MM.1S (cell line): ENCODE results near the gene MET.

ENCODE experiments used
- CTCF ChIP-seq: fragments of 300-600 bp; sonication (generic); IDR thresholded peaks from 2 replicates; pipeline ENCODE4 v1.5.1; 2016; ENCODE audit warnings: antibody characterized with exemption, low read length, mixed read lengths
- EZH2 ChIP-seq: fragments of 300-600 bp; sonication (generic); optimal IDR thresholded peaks from 2 replicates; pipeline ENCODE3; 2017; ENCODE audit warnings: low read depth, mild to moderate bottlenecking, antibody characterized with exemption, low read length, mixed read lengths
- EZH2phosphoT487 ChIP-seq: fragments of 300-600 bp; sonication (generic); IDR thresholded peaks from 2 replicates; pipeline ENCODE4 v1.6.1; 2018; ENCODE audit warnings: antibody characterized with exemption, low read length

GRCh38 chr7:116674508-116675173 lies 2.6 kb downstream of the MET start:
- no peak for TF ChIP-seq CTCF
- no peak for TF ChIP-seq EZH2
- TF ChIP-seq EZH2phosphoT487: no peak
